Measurements from ENCODE around the gene CEP72.

GRCh38 chr5:582936-583635, 29.1 kb upstream of the CEP72 start:
- no peak for TF ChIP-seq POLR2A (IDR thresholded peaks at IDR 0.05)
- TF ChIP-seq, protein P1, sequence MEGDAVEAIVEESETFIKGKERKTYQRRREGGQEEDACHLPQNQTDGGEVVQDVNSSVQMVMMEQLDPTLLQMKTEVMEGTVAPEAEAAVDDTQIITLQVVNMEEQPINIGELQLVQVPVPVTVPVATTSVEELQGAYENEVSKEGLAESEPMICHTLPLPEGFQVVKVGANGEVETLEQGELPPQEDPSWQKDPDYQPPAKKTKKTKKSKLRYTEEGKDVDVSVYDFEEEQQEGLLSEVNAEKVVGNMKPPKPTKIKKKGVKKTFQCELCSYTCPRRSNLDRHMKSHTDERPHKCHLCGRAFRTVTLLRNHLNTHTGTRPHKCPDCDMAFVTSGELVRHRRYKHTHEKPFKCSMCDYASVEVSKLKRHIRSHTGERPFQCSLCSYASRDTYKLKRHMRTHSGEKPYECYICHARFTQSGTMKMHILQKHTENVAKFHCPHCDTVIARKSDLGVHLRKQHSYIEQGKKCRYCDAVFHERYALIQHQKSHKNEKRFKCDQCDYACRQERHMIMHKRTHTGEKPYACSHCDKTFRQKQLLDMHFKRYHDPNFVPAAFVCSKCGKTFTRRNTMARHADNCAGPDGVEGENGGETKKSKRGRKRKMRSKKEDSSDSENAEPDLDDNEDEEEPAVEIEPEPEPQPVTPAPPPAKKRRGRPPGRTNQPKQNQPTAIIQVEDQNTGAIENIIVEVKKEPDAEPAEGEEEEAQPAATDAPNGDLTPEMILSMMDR (IDR thresholded peaks at IDR 0.05) = no peak

Measured in transverse colon (tissue), 3 donors.